Esophagus muscularis mucosa (tissue), 4 donors: Measurements from ENCODE around the gene MN1. TPM values are rescaled to one million over a fixed set of nuclear protein-coding genes. Genes with fewer than 3 reads are reported as not detected.

Experiments used
- DNase-seq: peaks from one replicate; pipeline ENCODE4 v3.0.0-alpha.2; 2017; ENCODE audit errors: extremely low spot score
- H3K27ac ChIP-seq, 4 donors: fragments of 200-600 bp; sonication (generic); replicated peaks in 1 of 4; 1 replicate in 3 of 4; 2 replicates in 1 of 4; pipeline ENCODE4 v1.5.1; 2016 to 2019; ENCODE audit warnings: mild to moderate bottlenecking in 1 of 4
- H3K27me3 ChIP-seq, 4 donors: fragments of 200-600 bp; sonication (generic); one replicate each; pipeline versions ENCODE4 v1.5.1 to v1.6.0; 2016 to 2019
- H3K36me3 ChIP-seq, 4 donors: fragments of 200-600 bp; sonication (generic); one replicate each; pipeline ENCODE4 v1.5.1; 2016 to 2019
- H3K4me1 ChIP-seq, 4 donors: fragments of 200-600 bp; sonication (generic); one replicate each; pipeline ENCODE4 v1.5.1; 2016 to 2019
- H3K4me3 ChIP-seq, 4 donors: fragments of 200-600 bp; sonication (generic); 1 replicate in 2 of 4; 2 replicates in 2 of 4; pipeline ENCODE4 v1.5.1; 2016 to 2019; ENCODE audit warnings: mild to moderate bottlenecking in 4 of 4, moderate library complexity in 1 of 4
- H3K9me3 ChIP-seq, 4 donors: fragments of 200-600 bp; sonication (generic); 1 replicate in 3 of 4; 2 replicates in 1 of 4; pipeline ENCODE4 v1.5.1; 2016 to 2019
- EP300 ChIP-seq: sonication (generic); formaldehyde crosslinking; IDR thresholded peaks from one replicate; pipeline ENCODE4 v1.6.1; 2017; ENCODE audit warnings: antibody characterized with exemption
- POLR2A ChIP-seq: fragments of 450-650 bp; IDR thresholded peaks from one replicate; pipeline ENCODE4 v1.6.1; 2017; ENCODE audit warnings: antibody characterized with exemption, moderate library complexity, mild to moderate bottlenecking, low read depth
- POLR2AphosphoS5 ChIP-seq, 2 donors: sonication (generic); formaldehyde crosslinking; IDR thresholded peaks; one replicate each; pipeline ENCODE4 v1.6.1; 2017; ENCODE audit warnings: antibody characterized with exemption in 2 of 2
- whole genome bisulfite sequencing: methylation state at CpG from one replicate; pipeline ENCODE4 v1.1.5; 2018; 5-methylcytosine and 5-hydroxymethylcytosine counted together
- intact Hi-C: fragments of 100-400 bp; cut with DNase I; formaldehyde crosslinking; loops from one replicate; pipeline ENCODE4 v1.15.1; 2023
- total RNA-seq, 4 donors: library from RNA; depleted of rRNA; stranded (reverse); fragments of >200 nt; gene quantifications; one replicate each; pipeline versions ENCODE4 v1.1.0 to v1.2.1, GENCODE V29; 2016
- TF ChIP-seq, protein P1 (sequence below), 3 experiments: fragments of 200-600 bp in 2 of 3; fragments of 450-650 bp in 1 of 3; sonication (generic) in 2 of 3; IDR thresholded peaks; one replicate each; pipeline ENCODE4 v1.5.1; 2017 to 2019; ENCODE audit warnings: antibody characterized with exemption in 3 of 3, mild to moderate bottlenecking in 2 of 3, moderate library complexity in 1 of 3

The MN1 gene
- total RNA-seq, 4 donors from 2014 or later = 16.2 to 47.3 (median 29.0) TPM

DNA sequence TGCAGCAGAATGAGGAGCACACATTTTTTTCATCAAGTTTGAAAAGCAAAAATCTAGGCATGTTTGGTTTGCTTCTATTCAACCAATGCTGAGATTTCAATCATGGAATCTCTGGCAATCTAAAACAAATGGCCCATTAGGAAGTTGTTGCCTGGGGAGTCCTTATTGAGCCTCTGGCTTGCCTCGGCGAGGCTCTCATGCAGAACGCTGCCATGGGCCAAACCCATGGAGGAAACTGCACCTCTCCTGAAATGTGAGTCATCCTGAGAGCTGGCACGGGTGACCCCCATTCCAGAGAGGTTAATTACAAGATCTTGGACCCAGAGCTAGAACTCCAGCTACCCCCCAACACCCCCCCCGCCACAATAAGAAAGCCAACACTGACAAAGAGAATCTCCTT lies 80.7 kb downstream of the MN1 start:
- Histone ChIP-seq H3K9me3 (peaks cover 0 to 5% (median 0%) of the 10 kb centered on the region in 4 donors), H3K4me1 (peaks cover 23 to 31% (median 28%) of the 10 kb centered on the region in 4 donors), H3K27ac (no peak overlapping the region), H3K36me3 (no peaks in the 10 kb centered on the region), H3K4me3 (no peak overlapping the region), H3K27me3 (no peaks in the 10 kb centered on the region)
- WGBS = 55% methylated on average over 5 of the region's 5 CpGs
- DNase-seq = no peak
- intact Hi-C loops = no loop called here
- TF ChIP-seq POLR2A (no peak), POLR2AphosphoS5 (IDR thresholded peaks at IDR 0.05) (no peak), EP300 (no peak)
- TF ChIP-seq, protein P1, sequence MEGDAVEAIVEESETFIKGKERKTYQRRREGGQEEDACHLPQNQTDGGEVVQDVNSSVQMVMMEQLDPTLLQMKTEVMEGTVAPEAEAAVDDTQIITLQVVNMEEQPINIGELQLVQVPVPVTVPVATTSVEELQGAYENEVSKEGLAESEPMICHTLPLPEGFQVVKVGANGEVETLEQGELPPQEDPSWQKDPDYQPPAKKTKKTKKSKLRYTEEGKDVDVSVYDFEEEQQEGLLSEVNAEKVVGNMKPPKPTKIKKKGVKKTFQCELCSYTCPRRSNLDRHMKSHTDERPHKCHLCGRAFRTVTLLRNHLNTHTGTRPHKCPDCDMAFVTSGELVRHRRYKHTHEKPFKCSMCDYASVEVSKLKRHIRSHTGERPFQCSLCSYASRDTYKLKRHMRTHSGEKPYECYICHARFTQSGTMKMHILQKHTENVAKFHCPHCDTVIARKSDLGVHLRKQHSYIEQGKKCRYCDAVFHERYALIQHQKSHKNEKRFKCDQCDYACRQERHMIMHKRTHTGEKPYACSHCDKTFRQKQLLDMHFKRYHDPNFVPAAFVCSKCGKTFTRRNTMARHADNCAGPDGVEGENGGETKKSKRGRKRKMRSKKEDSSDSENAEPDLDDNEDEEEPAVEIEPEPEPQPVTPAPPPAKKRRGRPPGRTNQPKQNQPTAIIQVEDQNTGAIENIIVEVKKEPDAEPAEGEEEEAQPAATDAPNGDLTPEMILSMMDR (IDR thresholded peaks at IDR 0.05) = no peak

DNA sequence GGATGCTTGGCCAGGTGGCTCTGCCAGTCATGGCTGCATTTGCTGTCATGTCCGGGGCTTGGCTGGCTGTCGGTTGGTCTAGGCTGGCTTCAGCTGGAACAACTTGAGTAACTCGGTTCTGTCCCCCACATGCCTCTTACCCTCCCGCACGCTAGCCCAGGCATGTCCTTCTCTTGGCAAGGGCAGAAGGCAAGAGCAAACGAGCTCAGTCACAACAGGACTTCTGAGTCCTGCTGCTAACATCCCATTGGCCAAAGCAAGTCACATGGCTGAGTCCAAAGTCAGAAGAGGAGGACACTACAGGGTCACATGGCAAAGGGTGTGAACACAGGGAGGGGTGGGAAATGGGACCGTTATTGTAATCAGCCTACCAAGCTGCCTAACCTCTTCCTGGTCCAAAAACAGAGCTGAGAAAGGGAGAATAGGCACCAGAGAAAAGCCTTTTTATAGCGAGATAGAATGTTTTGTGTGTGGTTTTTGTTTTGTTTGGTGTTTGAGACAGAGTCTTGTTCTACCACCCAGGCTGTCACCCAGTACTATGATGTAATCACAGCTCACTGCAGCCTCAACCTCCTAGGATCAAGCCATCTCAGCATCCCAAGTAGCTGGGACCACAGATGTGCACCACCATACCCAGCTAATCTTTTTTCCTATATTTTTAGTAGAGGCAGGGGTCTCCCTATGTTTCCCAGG lies 81.9 kb downstream of the MN1 start:
- no peaks in the 10 kb centered on the region for H3K27me3 ChIP-seq
- H3K27ac ChIP-seq = peak overlapping the region; percentile 10 to 51 (median 26)
- intact Hi-C loops = no loop called here
- H3K36me3 ChIP-seq = no peaks in the 10 kb centered on the region
- peaks cover 0 to 5% (median 0%) of the 10 kb centered on the region in 4 donors for H3K9me3 ChIP-seq
- H3K4me1 ChIP-seq = peaks cover 22 to 27% (median 25%) of the 10 kb centered on the region in 4 donors
- no peak overlapping the region for H3K4me3 ChIP-seq
- WGBS = 65% methylated on average over 8 of the region's 8 CpGs
- TF ChIP-seq POLR2AphosphoS5 (IDR thresholded peaks at IDR 0.05) (peak in 1 of 2 donors; percentile 13), POLR2A (no peak)
- TF ChIP-seq, protein P1 (IDR thresholded peaks at IDR 0.05) = no peak
- DNase-seq = no peak

DNA sequence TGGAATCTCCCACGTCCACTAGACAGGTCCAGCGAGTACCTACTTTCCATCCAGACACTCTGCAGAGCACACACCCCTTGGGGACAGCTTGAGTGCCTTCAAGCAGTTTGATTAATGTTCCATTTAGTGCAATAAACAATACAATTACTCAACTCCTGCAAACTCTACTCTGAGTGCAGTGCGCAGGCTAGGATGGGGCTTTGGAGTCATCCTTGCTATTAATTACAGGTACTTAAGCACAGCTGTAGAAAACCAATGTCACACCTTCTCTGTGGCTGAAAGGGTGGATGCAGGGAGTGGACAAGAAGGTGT lies 82.6 kb downstream of the MN1 start:
- intact Hi-C loops = no loop called here
- Histone ChIP-seq H3K27me3 (no peaks in the 10 kb centered on the region), H3K9me3 (peaks cover 0 to 5% (median 0%) of the 10 kb centered on the region in 4 donors), H3K36me3 (no peaks in the 10 kb centered on the region), H3K4me1 (peaks cover 22 to 27% (median 24%) of the 10 kb centered on the region in 4 donors), H3K27ac (peak overlapping the region; percentile 24 to 69 (median 50)), H3K4me3 (no peak overlapping the region)
- TF ChIP-seq, protein P1 (IDR thresholded peaks at IDR 0.05) = no peak
- TF ChIP-seq EP300 (no peak), POLR2A (no peak), POLR2AphosphoS5 (IDR thresholded peaks at IDR 0.05) (no peak)
- 61% methylated on average over 3 of the region's 3 CpGs for WGBS
- no peak for DNase-seq

DNA sequence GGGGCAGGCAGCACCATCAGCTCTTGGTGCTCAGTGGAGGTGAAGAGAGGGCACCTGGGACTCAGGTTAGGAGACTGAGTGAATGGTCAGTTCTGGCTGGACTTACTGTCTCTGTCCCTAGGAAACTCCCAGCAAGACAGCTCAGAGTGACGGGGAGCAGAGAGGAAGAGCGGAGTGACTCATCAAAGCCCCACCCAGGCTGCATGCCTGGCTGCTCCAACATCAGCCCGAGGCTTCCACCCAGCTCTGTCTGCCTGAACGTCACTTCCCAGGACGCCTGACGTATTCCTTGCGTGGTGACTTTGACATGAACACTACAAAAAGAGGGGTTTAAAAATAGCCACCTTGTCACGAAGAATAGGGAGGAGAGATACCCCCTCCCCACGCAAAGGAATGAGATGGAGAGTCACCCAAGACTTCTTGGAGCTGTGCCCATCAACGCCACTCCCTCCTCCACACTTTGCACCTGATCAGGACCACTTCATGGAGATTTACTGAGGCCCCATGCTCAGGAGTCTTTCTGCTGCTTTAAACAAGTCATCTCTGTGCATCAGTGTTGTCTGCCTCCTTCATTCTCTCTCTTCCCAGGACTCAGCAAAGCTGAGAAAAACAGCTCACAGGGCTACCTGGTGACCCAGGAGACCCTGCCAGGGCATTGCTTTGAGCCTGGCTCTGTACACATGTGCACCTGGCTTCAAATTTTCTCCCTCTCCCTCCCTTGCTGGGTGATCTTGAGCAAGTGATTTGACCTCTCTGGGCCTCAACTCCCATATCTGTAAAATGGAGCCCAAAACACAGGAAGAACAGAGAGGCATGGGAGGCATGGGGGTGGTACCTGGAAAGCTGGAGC lies 83.1 kb downstream of the MN1 start:
- peaks cover 0 to 5% (median 0%) of the 10 kb centered on the region in 4 donors for H3K9me3 ChIP-seq
- intact Hi-C loops = no loop called here
- H3K4me3 ChIP-seq = peak overlapping the region; percentile 17 to 31 (median 22)
- TF ChIP-seq POLR2AphosphoS5 (IDR thresholded peaks at IDR 0.05) = peak; percentile 76 to 88
- TF ChIP-seq, protein P1 (IDR thresholded peaks at IDR 0.05) = no peak
- peak; percentile 33 for TF ChIP-seq EP300
- no peak for TF ChIP-seq POLR2A
- H3K27ac ChIP-seq = peak overlapping the region; percentile 51 to 69 (median 64)
- H3K4me1 ChIP-seq = peaks cover 22 to 27% (median 24%) of the 10 kb centered on the region in 4 donors
- H3K36me3 ChIP-seq = no peaks in the 10 kb centered on the region
- DNase-seq = peak; percentile 95
- H3K27me3 ChIP-seq = no peaks in the 10 kb centered on the region
- 17% methylated on average over 10 of the region's 10 CpGs for WGBS
